NCI-H345 (cell line): ENCODE data around the gene SLC44A3.
A peak's percentile ranks its signal among the peaks of the same experiment; 100 is the strongest.

Experiments
- DNase-seq: peaks from one replicate; lab custom pipeline; 2025; lab: John Stamatoyannopoulos, UW

The SLC44A3 gene

DNA sequence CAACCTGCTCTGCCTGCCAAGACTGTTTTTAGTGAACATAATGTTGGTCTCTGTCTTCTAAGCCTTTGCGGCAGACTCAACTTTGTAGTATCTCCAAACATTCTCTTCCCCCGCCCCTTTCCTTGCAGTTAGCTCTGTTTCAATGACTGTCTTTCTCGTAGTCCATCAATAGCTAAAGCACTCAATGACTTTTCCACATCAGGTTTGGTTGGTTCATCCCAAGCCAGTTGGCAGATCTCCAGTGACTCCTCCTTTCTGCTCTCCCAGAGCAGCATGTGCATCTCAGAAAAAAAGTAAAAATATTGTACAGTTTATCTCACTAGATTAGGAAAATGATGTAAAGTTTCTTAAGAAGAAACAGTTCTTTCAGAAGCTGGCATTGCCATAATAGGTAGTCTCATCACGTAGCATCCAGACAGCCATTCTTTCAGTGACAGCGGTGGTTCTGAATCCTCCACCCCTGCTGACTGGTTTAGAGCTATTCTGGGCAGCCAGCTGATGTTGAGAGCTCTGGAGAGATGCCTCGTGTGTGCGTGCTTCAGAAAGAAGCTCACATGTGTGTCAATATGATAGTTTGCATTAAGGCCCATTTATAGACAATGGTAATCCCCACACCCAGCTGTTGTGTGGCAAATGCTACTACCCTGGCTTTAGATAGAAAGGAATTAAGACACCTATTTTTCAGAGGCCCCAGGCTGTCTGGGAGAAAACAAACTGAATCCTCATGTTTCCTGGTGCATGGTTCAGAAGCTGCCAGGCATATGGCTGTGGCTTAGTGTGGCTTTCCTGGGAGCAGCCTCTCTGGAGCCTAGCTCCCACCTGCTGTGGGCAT is 53.6 kb downstream of the SLC44A3 start:
- peak; percentile 97 for DNase-seq

DNA sequence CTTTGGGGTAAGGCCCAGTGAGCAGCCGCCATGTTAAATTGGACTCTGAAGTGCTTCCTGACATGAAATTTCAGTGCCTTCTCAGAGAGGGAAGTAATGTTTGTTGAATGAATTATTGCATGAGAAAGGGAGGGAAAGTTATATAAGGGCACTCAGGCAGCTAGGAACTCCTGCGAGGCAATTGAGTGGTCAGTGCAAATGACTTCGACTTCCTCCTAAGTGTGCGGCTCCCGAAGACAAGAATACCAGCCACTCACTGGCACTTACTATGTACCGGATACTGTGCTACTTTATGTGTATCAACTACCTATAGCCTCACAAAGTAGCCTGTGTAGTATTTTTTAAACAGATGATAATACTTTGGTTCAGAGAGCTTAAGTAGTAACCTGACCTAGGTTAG is 54.3 kb downstream of the SLC44A3 start:
- DNase-seq, result no peak

DNA sequence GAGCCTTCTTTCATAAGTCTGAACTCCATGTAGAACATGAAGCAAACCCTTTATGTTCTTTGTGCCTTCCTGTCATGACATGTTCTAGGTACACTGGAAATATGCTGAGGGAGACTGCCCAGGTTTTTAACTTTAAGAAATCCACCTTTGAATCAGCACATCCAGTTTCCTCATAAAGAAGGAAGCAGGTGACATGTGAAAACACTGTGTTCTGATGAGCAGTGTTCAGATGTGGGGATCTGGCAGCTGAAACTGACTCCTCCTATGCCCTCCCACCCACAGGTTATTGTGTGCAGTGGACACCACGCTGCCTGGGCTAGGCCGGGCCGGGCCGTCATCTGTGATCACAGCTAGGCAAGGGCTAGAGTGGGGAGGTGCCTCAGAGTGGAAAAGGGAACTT is 55.6 kb downstream of the SLC44A3 start:
- DNase-seq, result no peak

DNA sequence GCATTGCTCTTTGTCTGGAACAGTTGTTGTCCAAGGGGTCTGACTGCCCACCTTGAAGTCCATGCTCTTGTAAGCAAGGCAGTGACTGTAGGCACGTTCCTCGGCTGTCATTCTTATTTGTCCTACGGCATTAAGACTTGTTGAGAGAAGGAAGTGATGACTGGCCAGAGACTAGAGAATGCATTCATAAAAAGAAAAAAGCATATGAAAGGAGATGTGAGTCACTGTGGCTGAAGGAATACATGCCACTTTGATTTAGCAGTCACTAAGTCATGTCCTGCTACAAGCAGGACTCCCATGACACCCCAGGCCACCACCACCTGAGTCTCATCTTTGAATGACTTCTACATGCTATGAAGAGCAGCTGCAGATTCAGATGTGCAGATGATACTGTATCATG is 56.2 kb downstream of the SLC44A3 start:
- no peak for DNase-seq

DNA sequence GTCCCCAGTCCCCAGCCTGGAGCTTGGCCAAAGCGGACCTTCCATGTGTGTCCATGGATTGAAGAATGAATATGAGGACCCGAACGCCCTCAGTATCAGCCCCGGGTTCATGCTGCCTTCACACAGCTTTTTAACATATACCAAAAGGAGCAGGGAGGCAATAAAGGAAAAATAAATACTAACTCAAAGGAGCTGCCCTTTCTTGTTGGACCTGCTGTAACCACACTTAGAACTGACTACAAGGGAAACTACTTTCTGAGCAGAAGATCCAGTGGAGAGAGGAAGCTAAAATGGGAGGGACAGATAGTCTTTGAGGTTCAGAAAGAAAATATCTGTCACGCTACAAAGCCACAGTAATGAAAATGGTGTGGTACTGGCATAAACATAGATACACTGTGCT is 58.2 kb downstream of the SLC44A3 start:
- DNase-seq, result no peak

DNA sequence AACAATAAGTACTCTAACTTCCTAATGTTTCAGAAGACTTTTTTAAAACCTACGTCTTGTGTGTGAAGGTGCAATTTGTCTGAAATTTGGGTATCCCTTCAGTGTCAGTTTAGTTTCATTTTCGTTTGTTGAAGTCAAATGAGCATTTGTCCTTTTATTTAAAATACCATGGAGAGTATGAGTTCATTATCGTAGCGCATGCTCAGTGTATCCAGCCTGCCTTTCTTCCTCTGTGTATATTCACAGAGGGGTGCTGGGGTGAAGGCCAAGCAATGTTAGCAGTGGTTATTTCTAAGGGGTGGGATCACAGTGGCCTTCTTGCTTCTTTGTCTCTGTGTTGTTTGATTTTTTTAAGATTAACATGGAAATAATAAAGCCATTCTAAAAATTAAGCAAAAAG is 63.5 kb downstream of the SLC44A3 start:
- DNase-seq, result peak; percentile 36

DNA sequence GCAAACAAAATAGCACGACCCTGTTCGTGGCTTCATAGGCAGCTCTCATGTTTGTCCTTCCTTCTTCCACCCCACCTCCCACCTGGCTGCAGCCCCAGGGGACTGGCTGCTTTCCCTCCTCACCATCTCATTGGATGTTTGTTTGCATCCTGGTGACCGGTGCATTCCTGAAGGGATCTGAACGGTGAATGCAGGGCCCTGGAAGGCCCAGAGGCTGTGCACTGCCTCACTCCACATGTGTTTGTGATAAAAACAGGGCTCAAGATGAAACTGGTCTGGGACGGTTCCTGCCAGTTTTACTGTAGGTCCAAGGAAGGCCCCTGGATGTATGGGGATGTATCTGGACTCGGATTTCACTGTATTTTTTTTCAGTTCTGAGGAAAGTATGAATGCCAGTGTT is 63.9 kb downstream of the SLC44A3 start:
- peak; percentile 21 for DNase-seq

DNA sequence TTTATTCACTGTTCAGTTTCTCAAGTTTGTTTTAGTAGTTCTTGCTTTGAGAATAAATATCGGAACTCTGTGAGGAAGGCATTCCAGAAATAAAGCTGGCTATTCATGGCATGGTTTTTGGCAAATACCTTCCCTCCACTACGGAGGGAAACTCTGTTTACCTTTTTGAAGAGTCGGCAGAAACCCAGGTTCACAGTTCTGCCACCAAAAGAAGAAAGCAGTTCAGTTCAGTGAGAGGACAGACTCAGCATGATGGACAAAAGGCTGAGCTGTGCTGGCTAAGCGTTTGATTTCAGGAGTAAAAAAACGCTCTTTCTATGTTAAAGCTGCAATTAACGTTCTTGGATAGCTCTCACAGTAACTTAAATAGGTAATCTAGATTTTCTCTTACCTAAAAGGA is 64.3 kb downstream of the SLC44A3 start:
- no peak for DNase-seq

DNA sequence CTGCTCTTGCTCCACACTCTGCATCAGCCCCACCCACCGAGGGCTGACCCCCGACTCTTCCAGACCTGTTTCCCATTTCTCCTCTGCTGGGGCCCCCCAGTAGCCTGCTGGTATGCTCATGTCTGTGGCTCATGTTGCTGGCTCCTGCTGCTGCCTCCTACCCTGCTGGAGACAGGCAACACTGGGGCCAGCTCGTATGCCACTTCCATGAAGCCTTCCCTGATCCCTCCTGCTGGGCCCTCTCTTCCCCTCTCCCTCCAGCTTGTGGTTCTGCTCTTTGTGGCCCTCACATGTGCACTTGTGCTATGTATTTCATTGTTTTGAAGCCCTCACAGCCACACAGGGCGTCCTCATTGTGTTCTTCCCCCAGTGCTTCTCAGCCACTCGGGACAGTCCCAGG is 66.2 kb downstream of the SLC44A3 start:
- DNase-seq, result no peak

DNA sequence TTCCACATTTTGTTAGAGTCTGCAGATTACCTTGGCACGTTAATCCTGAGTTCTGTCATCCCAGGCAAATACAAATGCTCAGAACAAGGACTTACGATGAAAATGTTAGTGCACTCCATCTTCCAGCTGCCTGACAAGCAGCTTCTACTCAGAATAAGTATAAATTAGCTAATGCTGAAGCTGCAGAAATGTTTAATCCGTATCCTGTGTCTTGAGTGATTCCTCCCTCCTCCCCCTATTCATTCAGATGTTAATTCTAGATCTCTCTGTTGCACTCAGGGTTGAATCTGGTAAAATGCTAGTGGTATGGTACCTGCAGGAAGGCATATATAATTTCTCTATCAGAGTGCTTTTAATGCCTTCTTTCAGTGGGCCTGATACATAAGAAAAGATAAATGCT is 66.9 kb downstream of the SLC44A3 start:
- no peak for DNase-seq

DNA sequence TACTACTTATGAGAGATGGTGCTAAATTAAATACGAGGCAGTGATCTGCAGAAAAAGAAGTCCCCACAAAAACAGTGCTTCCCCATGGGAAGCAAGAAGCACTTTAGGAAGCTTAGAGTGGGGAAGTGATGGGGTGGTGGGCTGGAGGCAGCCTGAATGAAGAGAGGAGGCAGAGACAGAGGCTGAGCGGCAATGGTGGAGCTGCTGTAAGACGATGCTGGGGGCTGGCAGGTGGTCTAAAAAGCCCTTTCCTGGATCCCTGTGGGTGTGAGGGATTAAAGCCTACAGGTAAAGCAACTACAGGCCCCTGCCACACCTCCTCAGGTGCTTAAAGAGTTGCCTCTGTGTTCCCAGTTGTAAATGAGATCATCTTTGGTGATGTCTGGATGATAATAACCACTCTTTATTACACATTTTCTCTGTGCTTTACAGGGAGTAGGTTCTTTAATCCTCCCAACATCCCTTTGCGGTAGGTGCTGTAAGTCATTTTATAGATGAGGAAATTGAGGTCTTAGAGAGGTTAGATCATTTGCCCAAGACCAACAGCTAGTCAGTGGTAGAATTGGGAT is 67.5 kb downstream of the SLC44A3 start:
- DNase-seq, result no peak

DNA sequence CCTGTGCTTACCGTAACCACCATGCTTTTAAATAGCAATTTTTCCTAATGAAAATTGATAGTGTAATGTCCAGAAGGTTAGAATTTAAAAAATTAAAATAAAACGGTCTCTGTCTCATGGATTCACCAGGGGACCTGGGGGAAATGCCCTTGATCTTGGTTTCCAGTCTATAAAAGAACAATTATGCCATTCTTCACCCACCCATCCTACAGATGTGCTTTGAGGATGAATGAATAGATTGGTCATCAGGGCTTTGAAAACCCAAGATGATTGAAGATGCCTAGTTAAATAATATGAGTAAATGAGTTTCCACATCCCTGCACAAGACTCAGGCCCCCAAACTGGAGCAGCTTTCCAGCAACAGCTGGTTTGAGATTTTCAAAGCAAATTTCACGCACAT is 68.0 kb downstream of the SLC44A3 start:
- no peak for DNase-seq

DNA sequence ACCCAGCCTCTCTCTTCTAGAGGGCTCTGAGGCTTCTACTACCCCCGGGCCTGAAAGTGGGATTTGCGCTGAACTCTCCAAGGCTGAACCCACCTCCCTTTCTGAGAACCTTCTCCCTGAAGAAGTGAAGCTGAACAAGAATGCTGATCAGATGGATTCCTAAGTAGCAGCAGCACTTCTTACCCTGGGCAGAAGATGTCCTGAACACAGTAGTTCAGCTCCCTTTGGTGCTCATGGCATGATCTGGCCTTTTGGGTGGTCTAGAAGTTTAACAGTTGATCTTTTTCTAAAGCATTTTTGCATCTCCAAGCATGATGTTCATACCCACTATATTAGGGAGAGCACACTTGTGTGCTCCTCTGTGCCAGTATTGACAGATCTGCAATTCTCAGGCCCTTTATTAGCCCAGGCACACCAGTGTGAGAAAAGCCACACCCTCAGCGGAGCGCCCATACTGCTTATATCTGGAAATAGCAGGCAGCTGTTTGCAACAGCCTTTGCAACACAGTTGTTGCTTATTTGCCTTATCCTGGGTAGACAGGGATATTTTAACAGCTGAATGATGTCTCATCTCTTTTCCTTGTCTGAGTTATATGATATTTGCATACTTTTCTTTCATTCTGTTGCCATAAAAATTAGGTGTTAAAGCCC is 72.6 kb downstream of the SLC44A3 start:
- no peak for DNase-seq

DNA sequence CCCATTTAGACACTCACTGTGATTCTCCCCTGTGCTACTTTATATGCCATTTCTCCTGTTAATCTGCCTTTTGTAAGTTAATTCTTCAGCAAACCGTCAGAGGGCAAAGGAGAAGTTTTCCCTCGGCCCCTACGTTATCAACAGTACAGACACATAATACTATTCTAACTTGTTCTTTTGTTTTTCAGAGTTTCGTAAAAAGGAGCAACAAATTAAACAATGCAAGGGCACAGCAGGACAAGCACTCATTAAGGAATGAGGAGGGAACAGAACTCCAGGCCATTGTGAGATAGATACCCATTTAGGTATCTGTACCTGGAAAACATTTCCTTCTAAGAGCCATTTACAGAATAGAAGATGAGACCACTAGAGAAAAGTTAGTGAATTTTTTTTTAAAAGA is 74.5 kb downstream of the SLC44A3 start:
- no peak for DNase-seq

DNA sequence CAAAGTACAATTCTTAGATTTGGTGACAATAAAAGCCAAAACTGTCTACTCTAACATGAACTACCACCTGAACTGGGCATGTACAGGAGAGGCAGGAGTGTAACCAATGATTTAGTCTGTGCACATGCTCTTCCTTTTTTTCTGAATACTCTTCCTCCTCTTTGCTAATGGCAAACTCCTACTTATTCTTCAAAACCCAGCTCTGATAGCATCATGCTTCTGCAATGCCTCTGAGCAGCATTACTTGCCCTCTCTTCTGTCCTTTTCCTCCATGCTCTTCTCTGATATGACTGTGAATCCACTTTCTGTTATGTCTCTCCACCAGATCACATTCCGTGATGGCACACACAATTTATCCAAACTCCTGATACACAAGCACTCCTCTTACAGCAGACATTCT is 75.4 kb downstream of the SLC44A3 start:
- DNase-seq, result no peak

DNA sequence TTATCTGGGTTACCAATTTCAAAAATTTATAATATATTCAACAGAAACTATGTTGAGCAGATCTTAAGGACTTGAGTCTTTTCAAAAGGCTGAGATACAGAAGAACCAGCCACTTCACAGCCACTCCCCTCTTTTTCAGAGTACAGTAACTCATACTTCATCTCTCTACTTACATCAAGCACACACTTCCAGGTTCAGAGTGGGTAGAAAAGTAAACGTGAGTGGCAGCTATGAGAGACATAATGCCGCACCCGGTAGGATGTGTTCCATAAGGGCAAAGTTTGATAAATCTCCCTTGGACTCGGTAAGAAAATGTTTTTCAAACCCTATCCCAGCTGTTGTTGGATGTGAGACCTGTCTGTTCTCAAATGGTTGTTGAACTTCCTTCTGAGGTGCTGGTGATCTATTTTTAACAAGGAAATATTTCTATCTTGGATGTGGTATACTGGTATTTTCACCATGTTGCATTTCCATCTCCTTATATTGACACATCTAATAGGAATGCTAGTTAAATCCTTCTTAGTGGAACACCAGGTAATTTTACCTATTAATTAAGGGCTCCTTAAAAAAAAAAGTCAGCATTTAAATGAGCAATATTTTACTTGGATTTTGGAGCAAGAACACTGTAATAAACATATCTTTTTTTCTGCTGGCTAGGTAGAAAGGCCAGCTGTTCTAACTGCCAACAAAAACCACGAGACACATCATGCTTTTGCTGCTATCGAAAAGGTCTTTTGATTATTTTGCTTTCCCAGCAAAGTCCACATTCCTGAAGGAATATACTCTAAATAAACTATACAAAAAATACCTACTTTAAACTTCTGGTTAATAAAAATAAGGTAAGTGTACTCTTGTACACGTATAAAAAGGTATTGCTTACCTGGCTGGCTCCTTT is 78.6 kb downstream of the SLC44A3 start:
- no peak for DNase-seq

DNA sequence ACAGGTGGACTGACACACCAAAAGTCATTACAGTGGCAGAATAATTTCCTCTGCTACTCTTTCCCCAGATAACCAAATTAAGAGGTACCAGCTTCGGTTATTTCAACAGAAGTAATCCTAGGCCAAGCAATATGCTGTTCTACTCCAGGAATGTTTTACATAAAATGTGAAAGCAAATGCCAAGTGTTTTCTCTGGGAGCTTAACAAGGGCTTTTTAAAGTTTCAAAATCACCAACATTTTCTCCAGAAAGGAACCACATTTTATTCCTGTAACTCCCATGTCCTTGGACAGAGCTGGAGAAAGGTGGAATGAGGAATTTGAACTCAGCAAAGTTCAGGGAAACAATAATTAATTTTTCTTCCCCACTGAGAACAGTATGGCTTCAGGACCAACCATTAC is 79.6 kb downstream of the SLC44A3 start:
- DNase-seq, result no peak

DNA sequence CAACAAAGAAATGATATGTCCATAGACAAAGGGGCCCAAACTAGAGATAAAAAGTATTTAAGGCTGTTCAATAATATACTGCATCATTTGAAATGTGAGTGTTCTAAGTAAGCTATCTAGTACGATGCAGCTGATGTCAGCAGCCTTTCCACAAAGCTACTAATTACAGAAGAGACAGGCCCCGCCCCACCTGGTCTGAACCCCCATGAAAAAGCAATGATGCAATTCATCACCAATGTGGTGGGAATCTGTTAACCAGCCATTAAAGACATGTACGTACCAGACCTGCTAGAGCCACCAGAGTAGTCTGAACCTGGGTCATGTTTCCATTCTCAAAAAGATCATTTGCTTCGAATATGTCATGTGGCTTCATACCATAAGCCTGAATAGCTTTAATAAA is 81.7 kb downstream of the SLC44A3 start:
- no peak for DNase-seq

DNA sequence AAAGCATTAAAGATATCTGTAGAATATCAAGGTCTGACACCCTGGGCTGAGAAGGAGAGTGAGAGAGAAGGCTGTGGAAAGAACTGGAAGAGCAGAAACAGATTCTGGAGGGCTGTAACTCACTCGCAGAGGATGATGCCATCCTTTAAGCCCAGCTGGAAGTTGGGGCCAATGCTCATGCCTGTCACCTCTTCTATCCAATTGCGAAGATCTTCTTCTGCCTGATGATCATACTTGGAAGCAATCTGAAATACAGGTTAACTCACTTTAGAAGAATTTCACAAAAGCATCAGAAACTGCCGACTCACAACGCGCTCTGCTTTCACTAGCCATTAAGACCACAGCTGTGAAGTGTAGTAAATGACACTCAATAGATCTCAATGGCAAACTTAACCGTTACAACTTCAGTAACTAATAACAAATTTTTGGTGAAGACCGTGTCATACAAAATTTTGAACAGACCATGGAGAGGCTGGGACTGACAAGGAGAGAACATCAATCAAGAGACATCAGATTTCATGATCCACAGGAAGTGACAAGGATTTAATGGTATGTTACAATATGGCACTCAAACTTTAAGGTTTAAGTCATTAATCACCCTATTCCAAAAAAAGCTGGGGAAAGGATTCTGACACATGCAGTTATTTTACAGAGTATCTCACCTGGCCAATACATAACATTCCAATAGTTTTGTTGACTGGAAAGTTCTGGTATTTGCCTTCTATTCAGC is 83.3 kb downstream of the SLC44A3 start:
- DNase-seq, result no peak

DNA sequence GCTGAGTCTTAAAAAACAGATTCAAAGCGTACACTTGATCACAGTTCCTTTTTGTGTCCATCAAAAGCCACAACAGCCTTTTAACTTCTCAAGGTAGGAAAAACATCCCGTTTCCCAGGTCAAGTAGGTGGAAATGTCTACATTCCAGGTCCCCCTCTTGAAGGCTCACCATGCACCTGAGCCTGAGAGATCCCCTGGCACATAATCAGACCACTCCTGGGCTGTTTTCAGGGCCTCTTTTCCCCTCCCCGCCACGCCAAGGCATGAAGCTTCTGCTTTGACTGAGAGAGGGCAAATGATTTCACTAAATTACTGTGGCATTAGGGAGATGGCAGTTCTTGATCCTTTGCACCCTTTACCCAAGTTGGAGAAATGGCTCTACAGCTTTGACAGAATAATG is 85.0 kb downstream of the SLC44A3 start:
- no peak for DNase-seq

DNA sequence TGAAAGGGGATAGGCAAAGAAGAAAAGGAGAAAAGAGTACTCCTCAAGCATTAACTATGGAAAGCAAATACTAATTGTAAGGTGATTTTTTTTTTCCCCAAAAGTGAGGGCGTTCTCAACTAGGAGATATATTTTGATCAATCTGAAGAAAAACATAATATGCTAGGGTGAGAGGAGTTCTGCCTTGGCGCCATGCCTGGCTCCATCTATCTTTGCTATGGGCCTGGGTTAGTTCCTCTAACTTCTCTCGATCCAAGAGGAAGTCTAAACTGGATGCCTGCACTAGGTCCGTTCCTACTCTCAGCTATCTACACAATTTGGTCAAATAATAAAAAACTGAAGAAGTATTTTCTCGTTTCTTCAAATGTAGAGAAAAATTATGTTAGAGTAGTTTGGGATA is 86.2 kb downstream of the SLC44A3 start:
- no peak for DNase-seq

DNA sequence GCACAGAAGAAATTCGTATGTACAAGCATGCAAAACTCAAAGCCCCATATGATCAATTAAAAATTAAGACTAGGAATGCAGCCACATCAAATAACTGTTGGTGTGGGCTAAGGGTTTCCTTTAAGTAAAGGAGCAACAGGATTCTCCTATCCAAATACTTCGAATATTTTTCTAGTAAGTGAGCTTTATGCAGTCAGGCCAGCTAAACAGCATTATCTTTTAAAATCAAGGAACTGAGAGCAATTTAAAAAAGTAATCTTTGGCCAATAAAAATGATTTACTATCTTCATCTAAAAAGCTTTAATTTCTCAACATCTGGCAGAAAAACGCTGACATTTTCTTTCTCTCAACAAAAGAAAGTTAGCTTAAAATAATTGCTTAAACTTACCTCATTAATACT is 87.0 kb downstream of the SLC44A3 start:
- no peak for DNase-seq
